ENCODE measurements around the gene NUDT5. TPM values are rescaled to one million over a fixed set of nuclear protein-coding genes. Genes with fewer than 3 reads are reported as not detected.

Gene NUDT5
- total and polyA plus RNA-seq, 2 donors (not counting 1 experiment from before 2014, with no cell fraction given), result 25.9 to 39.9 TPM

- H3K27me3 Mint-ChIP-seq, result no peaks in the 10 kb centered on the region
- H3K4me3 ChIP-seq (ENCODE audit: control extremely low read depth in 1 of 5, extremely low read depth in 1 of 5, insufficient read depth in 1 of 5, low read depth in 2 of 5, low read length in 4 of 5), result no peak overlapping the region
- no peak overlapping the region for H2AFZ ChIP-seq (ENCODE audit: insufficient read depth, low read depth, low read length, poor library complexity, severe bottlenecking)
- TF ChIP-seq EZH2 (IDR thresholded peaks at IDR 0.05; ENCODE audit: borderline replicate concordance, insufficient read depth, low read depth, low read length, poor library complexity, severe bottlenecking), result no peak
- H3K27ac ChIP-seq (ENCODE audit: low read length in 2 of 2), result no peak overlapping the region
- H4K20me1 ChIP-seq (ENCODE audit: control insufficient read depth, insufficient read depth, low read length, poor library complexity, severe bottlenecking), result peaks cover 10% of the 10 kb centered on the region
- H3K27ac Mint-ChIP-seq, result no peak overlapping the region
- ChIA-PET POLR2A (no interaction called here), CTCF (interaction anchor here (0.6 to 3.4 kb wide), 2 partner anchors 10 to 442 kb away, joined by 3 to 27 read pairs; no protein-coding TSS in a partner anchor)
- peaks cover 11 to 44% of the 10 kb centered on the region in 2 experiments for H3K36me3 ChIP-seq (replicated peaks in 1 of 2; ENCODE audit: control extremely low read depth in 1 of 2, control insufficient read depth in 1 of 2, extremely low read depth in 1 of 2, insufficient read depth in 2 of 2, low read length in 1 of 2)
- peaks cover 62% of the 10 kb centered on the region for H3K79me2 ChIP-seq (ENCODE audit: control insufficient read depth, insufficient read depth, low read length)
- no peaks in the 10 kb centered on the region for H3K9me3 Mint-ChIP-seq (ENCODE audit: insufficient read depth)
- no peaks in the 10 kb centered on the region for H3K4me1 ChIP-seq (ENCODE audit: control insufficient read depth in 2 of 2, insufficient read depth in 2 of 2, low read length in 2 of 2)
- H3K4me1 Mint-ChIP-seq, result no peaks in the 10 kb centered on the region
- ATAC-seq (ENCODE audit: low read depth), result no peak
- H3K4me2 ChIP-seq (replicated peaks; ENCODE audit: low read depth, low read length, poor library complexity, severe bottlenecking), result no peak overlapping the region
- no peaks in the 10 kb centered on the region for H3K27me3 ChIP-seq (replicated peaks in 1 of 4; ENCODE audit: control extremely low read depth in 1 of 4, control insufficient read depth in 3 of 4, insufficient read depth in 4 of 4, low read length in 3 of 4)
- intact Hi-C loops (cut with micrococcal nuclease), result no loop called here
- no peak overlapping the region for H3K4me3 Mint-ChIP-seq
- peaks cover 0 to 7% (median 0%) of the 10 kb centered on the region in 3 donors for H3K9me3 ChIP-seq (ENCODE audit: control extremely low read depth in 1 of 3, control insufficient read depth in 2 of 3, insufficient read depth in 1 of 3, low read length in 2 of 3)
- WGBS (ENCODE audit: insufficient coverage), result no CpG with 5 or more reads among the region's 2 CpGs
- H3K9ac ChIP-seq (ENCODE audit: low read length), result no peak overlapping the region
- no peak for DNase-seq
Observed at GRCh38 chr10:12225444-12225843, 29.8 kb upstream of the NUDT5 start.

- Histone ChIP-seq H4K20me1 (ENCODE audit: control insufficient read depth, insufficient read depth, low read length, poor library complexity, severe bottlenecking) (peaks cover 4% of the 10 kb centered on the region), H3K9ac (ENCODE audit: low read length) (no peak overlapping the region), H3K4me3 (ENCODE audit: control extremely low read depth in 1 of 5, extremely low read depth in 1 of 5, insufficient read depth in 1 of 5, low read depth in 2 of 5, low read length in 4 of 5) (no peak overlapping the region), H3K27me3 (replicated peaks in 1 of 4; ENCODE audit: control extremely low read depth in 1 of 4, control insufficient read depth in 3 of 4, insufficient read depth in 4 of 4, low read length in 3 of 4) (no peaks in the 10 kb centered on the region), H3K4me1 (ENCODE audit: control insufficient read depth in 2 of 2, insufficient read depth in 2 of 2, low read length in 2 of 2) (no peaks in the 10 kb centered on the region), H3K4me2 (replicated peaks; ENCODE audit: low read depth, low read length, poor library complexity, severe bottlenecking) (no peak overlapping the region), H3K79me2 (ENCODE audit: control insufficient read depth, insufficient read depth, low read length) (peaks cover 59% of the 10 kb centered on the region), H3K36me3 (replicated peaks in 1 of 2; ENCODE audit: control extremely low read depth in 1 of 2, control insufficient read depth in 1 of 2, extremely low read depth in 1 of 2, insufficient read depth in 2 of 2, low read length in 1 of 2) (peaks cover 14 to 60% of the 10 kb centered on the region in 2 experiments), H2AFZ (ENCODE audit: insufficient read depth, low read depth, low read length, poor library complexity, severe bottlenecking) (no peak overlapping the region), H3K27ac (ENCODE audit: low read length in 2 of 2) (no peak overlapping the region), H3K9me3 (ENCODE audit: control extremely low read depth in 1 of 3, control insufficient read depth in 2 of 3, insufficient read depth in 1 of 3, low read length in 2 of 3) (peaks cover 0 to 4% (median 0%) of the 10 kb centered on the region in 3 donors)
- TF ChIP-seq EZH2 (IDR thresholded peaks at IDR 0.05; ENCODE audit: borderline replicate concordance, insufficient read depth, low read depth, low read length, poor library complexity, severe bottlenecking) (no peak), CTCF (IDR thresholded peaks at IDR 0.05) (no peak)
- 98% methylated on average over 5 of the region's 10 CpGs for WGBS (ENCODE audit: insufficient coverage)
- ATAC-seq (ENCODE audit: low read depth), result no peak
- no peaks in the 10 kb centered on the region for H3K4me1 Mint-ChIP-seq
- no peak for DNase-seq
- H3K9me3 Mint-ChIP-seq (ENCODE audit: insufficient read depth), result no peaks in the 10 kb centered on the region
- H3K4me3 Mint-ChIP-seq, result no peak overlapping the region
- POLR2A ChIA-PET, result no interaction called here
- intact Hi-C loops (cut with micrococcal nuclease), result no loop called here
- H3K27me3 Mint-ChIP-seq, result no peaks in the 10 kb centered on the region
- CTCF ChIA-PET, result interaction anchor here (1.2 kb wide), 1 partner anchor 10 kb away, joined by 3 read pairs; no protein-coding TSS in a partner anchor
- H3K27ac Mint-ChIP-seq, result no peak overlapping the region
Observed at GRCh38 chr10:12221323-12222298, 25.9 kb upstream of the NUDT5 start.
